ENCODE measurements around the gene METAP1D.

METAP1D gene

GRCh38 chr2:172089633-172090032, 89.9 kb downstream of the METAP1D start:
- no peak overlapping the region for H3K4me3 ChIP-seq
- peaks cover 0 to 40% (median 34%) of the 10 kb centered on the region in 4 donors for H3K4me1 ChIP-seq
- H3K9me3 ChIP-seq: no peaks in the 10 kb centered on the region
- intact Hi-C loops (cut with DNase I; ENCODE audit: low total_unique reads): no loop called here
- H3K36me3 ChIP-seq: no peaks in the 10 kb centered on the region
- peaks cover 26 to 100% of the 10 kb centered on the region in 2 donors for H3K27me3 ChIP-seq
- DNase-seq: no peak
- H3K27ac ChIP-seq: no peak overlapping the region
- TF ChIP-seq CTCF (IDR thresholded peaks at IDR 0.05): no peak

GRCh38 chr2:172090044-172090961, 90.5 kb downstream of the METAP1D start:
- no peak for DNase-seq
- intact Hi-C loops (cut with DNase I; ENCODE audit: low total_unique reads): no loop called here

GRCh38 chr2:172091000-172091641, 91.4 kb downstream of the METAP1D start:
- no peaks in the 10 kb centered on the region for H3K36me3 ChIP-seq
- intact Hi-C loops (cut with DNase I; ENCODE audit: low total_unique reads): no loop called here
- no peak for TF ChIP-seq CTCF (IDR thresholded peaks at IDR 0.05)
- H3K27me3 ChIP-seq: peaks cover 28 to 100% of the 10 kb centered on the region in 2 donors
- H3K4me3 ChIP-seq: no peak overlapping the region
- no peaks in the 10 kb centered on the region for H3K9me3 ChIP-seq
- H3K27ac ChIP-seq: no peak overlapping the region
- DNase-seq: no peak
- peaks cover 0 to 40% (median 34%) of the 10 kb centered on the region in 4 donors for H3K4me1 ChIP-seq

More at GRCh38 chr2:172090044-172090961, 90.5 kb downstream of the METAP1D start:
- Histone ChIP-seq H3K4me1 (peaks cover 0 to 40% (median 34%) of the 10 kb centered on the region in 4 donors), H3K27ac (no peak overlapping the region), H3K36me3 (no peaks in the 10 kb centered on the region), H3K4me3 (no peak overlapping the region), H3K27me3 (peaks cover 29 to 100% of the 10 kb centered on the region in 2 donors), H3K9me3 (no peaks in the 10 kb centered on the region)
- TF ChIP-seq CTCF (IDR thresholded peaks at IDR 0.05): no peak

GRCh38 chr2:172091761-172092566, 92.2 kb downstream of the METAP1D start:
- H3K27me3 ChIP-seq: peaks cover 23 to 100% of the 10 kb centered on the region in 2 donors
- H3K4me1 ChIP-seq: peaks cover 0 to 40% (median 36%) of the 10 kb centered on the region in 4 donors
- no peak for DNase-seq
- intact Hi-C loops (cut with DNase I; ENCODE audit: low total_unique reads): no loop called here
- H3K27ac ChIP-seq: no peak overlapping the region
- no peaks in the 10 kb centered on the region for H3K9me3 ChIP-seq
- no peaks in the 10 kb centered on the region for H3K36me3 ChIP-seq
- no peak for TF ChIP-seq CTCF (IDR thresholded peaks at IDR 0.05)
- H3K4me3 ChIP-seq: no peak overlapping the region

- intact Hi-C loops (cut with DNase I; ENCODE audit: low total_unique reads): no loop called here
- Histone ChIP-seq H3K4me1 (peaks cover 0 to 43% (median 39%) of the 10 kb centered on the region in 4 donors), H3K4me3 (no peak overlapping the region), H3K9me3 (no peaks in the 10 kb centered on the region), H3K36me3 (no peaks in the 10 kb centered on the region), H3K27me3 (peaks cover 14 to 100% of the 10 kb centered on the region in 2 donors), H3K27ac (no peak overlapping the region)
- no peak for DNase-seq
- no peak for TF ChIP-seq CTCF (IDR thresholded peaks at IDR 0.05)
Measured at GRCh38 chr2:172092716-172093415, 93.1 kb downstream of the METAP1D start.
